Stomach (tissue), 4 donors: ENCODE results near the gene MS4A6A.

Source experiments
- POLR2A ChIP-seq, 4 donors: fragments of 450-650 bp; IDR thresholded peaks; one replicate each; pipeline ENCODE4 v1.6.1; 2016; ENCODE audit warnings: antibody characterized with exemption in 4 of 4, control low read depth in 2 of 4, mild to moderate bottlenecking in 1 of 4, moderate library complexity in 1 of 4
- POLR2AphosphoS5 ChIP-seq, 3 donors: sonication (generic); formaldehyde crosslinking; IDR thresholded peaks; one replicate each; pipeline ENCODE4 v1.6.1; 2016; ENCODE audit warnings: antibody characterized with exemption in 3 of 3
- TF ChIP-seq, protein P1 (sequence below), 7 experiments: fragments of 450-650 bp in 4 of 7; fragments of 200-600 bp in 3 of 7; sonication (generic) in 3 of 7; IDR thresholded peaks; one replicate each; pipeline ENCODE4 v1.5.1; 2016 to 2019; ENCODE audit warnings: antibody characterized with exemption in 7 of 7, control low read depth in 2 of 7, mild to moderate bottlenecking in 1 of 7

DNA sequence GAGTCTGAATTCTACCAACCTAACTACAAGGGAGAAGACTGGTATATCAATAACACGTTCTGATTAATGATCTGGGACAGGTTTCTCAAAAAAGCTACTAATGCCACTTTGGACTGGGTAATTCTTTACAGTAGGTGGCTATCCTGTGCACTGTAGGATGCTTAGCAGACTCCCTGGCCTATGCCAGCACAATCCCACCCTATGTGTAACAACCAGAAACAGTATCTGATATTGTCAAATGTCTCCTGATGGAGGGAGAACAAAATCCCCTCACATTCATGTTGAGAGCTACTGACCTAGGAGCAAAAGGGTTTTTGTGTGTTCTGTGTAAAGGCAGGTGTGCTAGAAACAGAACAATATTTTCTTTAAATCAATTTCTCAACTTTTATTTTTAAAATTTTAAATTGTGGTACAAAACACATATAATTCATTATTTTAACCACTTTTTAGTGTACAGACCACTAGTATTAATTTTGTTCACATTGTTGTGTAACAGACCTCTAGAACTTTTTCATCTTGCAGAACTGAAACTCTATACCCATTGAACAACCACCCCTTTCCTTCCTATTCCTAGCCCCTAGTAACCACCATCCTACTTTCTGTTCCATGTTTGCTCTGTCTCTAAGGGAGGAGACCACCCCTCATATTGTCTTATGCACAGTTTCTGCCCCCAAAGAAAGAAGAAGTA lies 2.1 kb upstream of the MS4A6A start:
- TF ChIP-seq, protein P1, sequence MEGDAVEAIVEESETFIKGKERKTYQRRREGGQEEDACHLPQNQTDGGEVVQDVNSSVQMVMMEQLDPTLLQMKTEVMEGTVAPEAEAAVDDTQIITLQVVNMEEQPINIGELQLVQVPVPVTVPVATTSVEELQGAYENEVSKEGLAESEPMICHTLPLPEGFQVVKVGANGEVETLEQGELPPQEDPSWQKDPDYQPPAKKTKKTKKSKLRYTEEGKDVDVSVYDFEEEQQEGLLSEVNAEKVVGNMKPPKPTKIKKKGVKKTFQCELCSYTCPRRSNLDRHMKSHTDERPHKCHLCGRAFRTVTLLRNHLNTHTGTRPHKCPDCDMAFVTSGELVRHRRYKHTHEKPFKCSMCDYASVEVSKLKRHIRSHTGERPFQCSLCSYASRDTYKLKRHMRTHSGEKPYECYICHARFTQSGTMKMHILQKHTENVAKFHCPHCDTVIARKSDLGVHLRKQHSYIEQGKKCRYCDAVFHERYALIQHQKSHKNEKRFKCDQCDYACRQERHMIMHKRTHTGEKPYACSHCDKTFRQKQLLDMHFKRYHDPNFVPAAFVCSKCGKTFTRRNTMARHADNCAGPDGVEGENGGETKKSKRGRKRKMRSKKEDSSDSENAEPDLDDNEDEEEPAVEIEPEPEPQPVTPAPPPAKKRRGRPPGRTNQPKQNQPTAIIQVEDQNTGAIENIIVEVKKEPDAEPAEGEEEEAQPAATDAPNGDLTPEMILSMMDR (IDR thresholded peaks at IDR 0.05) = no peak
- TF ChIP-seq POLR2AphosphoS5 (IDR thresholded peaks at IDR 0.05) (no peak), POLR2A (IDR thresholded peaks at IDR 0.05) (no peak)
